Neuronal stem cell (in vitro differentiated cells): ENCODE results near the gene CADM2.
"Not testable (repeated sequence)": the region's sequence is repeated elsewhere in the genome, so short reads cannot be mapped to it uniquely, and the experiment has no call there.

Experiments used
- DNase-seq: peaks from one replicate; pipeline ENCODE4 v3.0.0-alpha.2; 2013; ENCODE audit warnings: low spot score
- H2AFZ ChIP-seq: one replicate; pipeline ENCODE4 v1.6.1; 2013; ENCODE audit warnings: mild to moderate bottlenecking, low read length, inconsistent platforms
- H2AK5ac ChIP-seq: 2 replicates; pipeline ENCODE4 v1.6.1; 2013; ENCODE audit warnings: low read depth, mild to moderate bottlenecking, inconsistent platforms, low read length, moderate library complexity, mixed read lengths
- H2BK120ac ChIP-seq: 2 replicates; pipeline ENCODE4 v1.6.1; 2013; ENCODE audit warnings: low read depth, mild to moderate bottlenecking, inconsistent platforms, low read length, moderate library complexity, mixed read lengths
- H2BK12ac ChIP-seq: one replicate; pipeline ENCODE4 v1.6.1; 2013; ENCODE audit warnings: low read length, inconsistent platforms
- H2BK15ac ChIP-seq: 2 replicates; pipeline ENCODE4 v1.6.1; 2013; ENCODE audit warnings: mild to moderate bottlenecking, low read length, inconsistent platforms, mixed read lengths
- H2BK5ac ChIP-seq: one replicate; pipeline ENCODE4 v1.6.1; 2013; ENCODE audit warnings: inconsistent platforms, mild to moderate bottlenecking, low read length, moderate library complexity
- H3K14ac ChIP-seq: one replicate; pipeline ENCODE4 v1.6.1; 2013; ENCODE audit warnings: low read length, inconsistent platforms
- H3K18ac ChIP-seq: 2 replicates; pipeline ENCODE4 v1.6.1; 2013; ENCODE audit warnings: low read length, inconsistent platforms
- H3K23ac ChIP-seq: 2 replicates; pipeline ENCODE4 v1.6.1; 2013; ENCODE audit warnings: low read depth, mild to moderate bottlenecking, mixed read lengths, low read length, inconsistent platforms; ENCODE audit not compliant: poor library complexity
- H3K27ac ChIP-seq: replicated peaks from 3 replicates; pipeline ENCODE4 v1.5.1; 2013; ENCODE audit warnings: low read length, inconsistent platforms
- H3K27me3 ChIP-seq, 3 experiments: 2 replicates each; pipeline ENCODE4 v1.6.1; 2013; ENCODE audit warnings: low read length in 3 of 3, mild to moderate bottlenecking in 2 of 3, inconsistent platforms in 1 of 3, low read depth in 1 of 3, mixed read lengths in 1 of 3, moderate library complexity in 1 of 3; ENCODE audit not compliant: control insufficient read depth in 3 of 3, insufficient read depth in 3 of 3
- H3K36me3 ChIP-seq, 2 donors: replicated peaks in 1 of 2; 2 replicates each; pipeline ENCODE4 v1.6.1; 2013; ENCODE audit warnings: low read length in 2 of 2; ENCODE audit not compliant: control insufficient read depth in 2 of 2, insufficient read depth in 2 of 2
- H3K4ac ChIP-seq: 2 replicates; pipeline ENCODE4 v1.6.1; 2013; ENCODE audit warnings: inconsistent platforms, mild to moderate bottlenecking, low read length, moderate library complexity
- H3K4me1 ChIP-seq, 2 donors: 1 replicate in 1 of 2; 2 replicates in 1 of 2; pipeline ENCODE4 v1.6.1; 2013; ENCODE audit warnings: low read length in 2 of 2, low read depth in 1 of 2; ENCODE audit not compliant: control insufficient read depth in 2 of 2, insufficient read depth in 1 of 2
- H3K4me2 ChIP-seq: one replicate; pipeline ENCODE4 v1.6.1; 2013; ENCODE audit warnings: mild to moderate bottlenecking, low read length, inconsistent platforms; ENCODE audit not compliant: insufficient read depth, poor library complexity, severe bottlenecking
- H3K4me3 ChIP-seq, 2 donors: 2 replicates each; pipeline ENCODE4 v1.5.1; 2013; ENCODE audit warnings: low read length in 2 of 2, mild to moderate bottlenecking in 2 of 2, inconsistent platforms in 1 of 2, moderate library complexity in 1 of 2
- H3K79me1 ChIP-seq: one replicate; pipeline ENCODE4 v1.6.1; 2013; ENCODE audit warnings: low read depth, mild to moderate bottlenecking, inconsistent platforms, low read length, moderate library complexity
- H3K9ac ChIP-seq: one replicate; pipeline ENCODE4 v1.6.1; 2013; ENCODE audit warnings: mild to moderate bottlenecking, low read depth, low read length, inconsistent platforms; ENCODE audit not compliant: poor library complexity
- H3K9me3 ChIP-seq, 2 donors: replicated peaks in 1 of 2; 2 replicates each; pipeline versions ENCODE3 to v1.6.1; 2013; ENCODE audit warnings: low read length in 2 of 2, mild to moderate bottlenecking in 2 of 2, inconsistent platforms in 1 of 2, low read depth in 1 of 2, mixed read lengths in 1 of 2, moderate library complexity in 1 of 2; ENCODE audit not compliant: control insufficient read depth in 2 of 2, insufficient read depth in 1 of 2
- H4K8ac ChIP-seq: one replicate; pipeline ENCODE4 v1.6.1; 2013; ENCODE audit warnings: low read depth, mild to moderate bottlenecking, inconsistent platforms, low read length, moderate library complexity
- H4K91ac ChIP-seq: one replicate; pipeline ENCODE4 v1.6.1; 2013; ENCODE audit warnings: low read length, low read depth, mild to moderate bottlenecking, inconsistent platforms; ENCODE audit not compliant: poor library complexity
- WGBS, 2 donors: extraction: QIAGEN DNeasy Blood & Tissue Kit; methylation state at CpG; one replicate each; pipeline ENCODE4 v1.1.7; 2013; ENCODE audit warnings: missing lambda C conversion rate in 2 of 2, mixed read lengths in 1 of 2; ENCODE audit not compliant: insufficient read length in 2 of 2, insufficient replicate concordance in 1 of 2; ENCODE audit errors: extremely low coverage in 2 of 2; 5-methylcytosine and 5-hydroxymethylcytosine counted together

The CADM2 gene

GRCh38 chr3:85133691-85134420 is 175.1 kb downstream of the CADM2 start:
- H3K36me3 ChIP-seq, H4K91ac ChIP-seq, H3K4ac ChIP-seq, H3K14ac ChIP-seq, H3K27ac ChIP-seq, H2BK5ac ChIP-seq, H2AK5ac ChIP-seq, H4K8ac ChIP-seq, H3K27me3 ChIP-seq, H3K79me1 ChIP-seq, H2BK15ac ChIP-seq, H2AFZ ChIP-seq, H3K23ac ChIP-seq, H3K9ac ChIP-seq, DNase-seq, H3K4me3 ChIP-seq, H3K18ac ChIP-seq, H3K9me3 ChIP-seq, H3K4me2 ChIP-seq, H2BK12ac ChIP-seq, H2BK120ac ChIP-seq, H3K4me1 ChIP-seq: not testable (repeated sequence)
- WGBS, 2 donors, result no CpG with 5 or more reads among the region's 57 CpGs

GRCh38 chr3:85142626-85143025 is 183.8 kb downstream of the CADM2 start:
- no peak overlapping the region for H3K9ac ChIP-seq
- H3K4me1 ChIP-seq, result no peaks in the 10 kb centered on the region
- H4K8ac ChIP-seq, result no peak overlapping the region
- H3K79me1 ChIP-seq, result no peaks in the 10 kb centered on the region
- no peak overlapping the region for H3K23ac ChIP-seq
- H2BK120ac ChIP-seq, result no peak overlapping the region
- no peak overlapping the region for H3K14ac ChIP-seq
- no peak overlapping the region for H3K4me3 ChIP-seq
- no peaks in the 10 kb centered on the region for H3K9me3 ChIP-seq
- H3K27ac ChIP-seq, result no peak overlapping the region
- H4K91ac ChIP-seq, result no peak overlapping the region
- no peak overlapping the region for H2BK12ac ChIP-seq
- no peak overlapping the region for H2BK15ac ChIP-seq
- no peaks in the 10 kb centered on the region for H3K36me3 ChIP-seq
- H3K4me2 ChIP-seq, result no peak overlapping the region
- no peak overlapping the region for H3K4ac ChIP-seq
- no peak overlapping the region for H2AFZ ChIP-seq
- no peak overlapping the region for H2BK5ac ChIP-seq
- WGBS, 2 donors, result no CpG with 5 or more reads among the region's 3 CpGs
- H3K27me3 ChIP-seq, result no peaks in the 10 kb centered on the region
- DNase-seq, result no peak
- H2AK5ac ChIP-seq, result no peak overlapping the region
- no peak overlapping the region for H3K18ac ChIP-seq

GRCh38 chr3:85148036-85148435 is 189.2 kb downstream of the CADM2 start:
- Histone ChIP-seq H4K8ac (no peak overlapping the region), H3K9me3 (no peaks in the 10 kb centered on the region), H3K23ac (no peak overlapping the region), H2AFZ (no peak overlapping the region), H3K27ac (no peak overlapping the region), H3K18ac (no peak overlapping the region), H3K14ac (no peak overlapping the region), H2BK12ac (no peak overlapping the region), H3K4me1 (peaks cover 0 to 2% of the 10 kb centered on the region in 2 donors), H2BK120ac (no peak overlapping the region), H3K27me3 (no peaks in the 10 kb centered on the region), H3K79me1 (no peaks in the 10 kb centered on the region), H2BK5ac (no peak overlapping the region), H3K4me2 (no peak overlapping the region), H3K4ac (no peak overlapping the region), H3K9ac (no peak overlapping the region), H4K91ac (no peak overlapping the region), H3K4me3 (no peak overlapping the region), H2BK15ac (no peak overlapping the region), H2AK5ac (no peak overlapping the region), H3K36me3 (no peaks in the 10 kb centered on the region)
- no CpG with 5 or more reads among the region's 3 CpGs for WGBS, 2 donors
- no peak for DNase-seq

DNA sequence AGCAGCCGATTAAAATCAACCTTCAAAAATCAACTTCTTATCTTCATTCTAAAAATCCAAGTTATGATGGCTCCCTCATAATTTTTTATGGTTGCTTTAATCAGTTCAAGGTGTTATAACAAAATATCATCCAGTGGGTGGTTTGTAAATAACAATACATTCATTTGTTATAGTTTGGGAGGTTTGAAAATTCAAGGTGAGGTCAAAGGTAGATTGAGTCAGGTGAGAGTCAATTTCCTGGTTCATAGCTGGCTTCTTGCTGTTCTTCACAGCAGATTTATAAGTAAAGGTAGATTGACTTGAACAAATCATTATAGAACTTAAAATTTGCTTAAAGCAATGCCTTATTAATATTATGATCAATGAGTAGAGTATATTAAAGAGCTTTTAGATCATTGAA is 192.8 kb downstream of the CADM2 start:
- Histone ChIP-seq H3K4me2 (no peak overlapping the region), H3K79me1 (peaks cover 1% of the 10 kb centered on the region), H3K23ac (no peak overlapping the region), H2AFZ (no peak overlapping the region), H3K4ac (no peak overlapping the region), H2BK12ac (no peak overlapping the region), H3K18ac (no peak overlapping the region), H3K4me3 (no peak overlapping the region), H3K36me3 (no peaks in the 10 kb centered on the region), H4K8ac (no peak overlapping the region), H3K9me3 (no peaks in the 10 kb centered on the region), H2AK5ac (no peak overlapping the region), H3K9ac (no peak overlapping the region), H3K27ac (no peak overlapping the region), H2BK120ac (no peak overlapping the region), H2BK15ac (no peak overlapping the region), H3K27me3 (no peaks in the 10 kb centered on the region), H3K14ac (no peak overlapping the region), H2BK5ac (no peak overlapping the region), H4K91ac (no peak overlapping the region), H3K4me1 (peaks cover 0 to 2% of the 10 kb centered on the region in 2 donors)
- DNase-seq, result no peak
- no CpG with 5 or more reads among the region's 1 CpG for WGBS, 2 donors
